Measurements from ENCODE around the gene RB1.
"Not testable (repeated sequence)": the region's sequence is repeated elsewhere in the genome, so short reads cannot be mapped to it uniquely, and the experiment has no call there.

The RB1 gene

GRCh38 chr13:48299591-48299990 is 4.0 kb upstream of the RB1 start:
- DNase-seq: no peak

- DNase-seq: peak; percentile 37
Observed at GRCh38 chr13:48302871-48303358, 636 bp upstream of the RB1 start.

- DNase-seq: peak; percentile 66
Observed at GRCh38 chr13:48304143-48304876, 759 bp downstream of the RB1 start.

- no peak for DNase-seq
Observed at GRCh38 chr13:48311223-48311622, 7.7 kb downstream of the RB1 start.

GRCh38 chr13:48315969-48316650 is 12.6 kb downstream of the RB1 start:
- DNase-seq: no peak

GRCh38 chr13:48316826-48317510 is 13.4 kb downstream of the RB1 start:
- no peak for DNase-seq

GRCh38 chr13:48317511-48318376 is 14.2 kb downstream of the RB1 start:
- no peak for DNase-seq

- no peak for DNase-seq
Observed at GRCh38 chr13:48318377-48318811, 14.8 kb downstream of the RB1 start.

- no peak for DNase-seq
Observed at GRCh38 chr13:48318821-48319511, 15.4 kb downstream of the RB1 start.

- DNase-seq: no peak
Observed at GRCh38 chr13:48319531-48320398, 16.2 kb downstream of the RB1 start.

- DNase-seq: no peak
Observed at GRCh38 chr13:48320399-48320790, 16.8 kb downstream of the RB1 start.

- DNase-seq: no peak
Observed at GRCh38 chr13:48320891-48321510, 17.4 kb downstream of the RB1 start.

GRCh38 chr13:48322294-48322693 is 18.7 kb downstream of the RB1 start:
- no peak for DNase-seq

- DNase-seq: no peak
Observed at GRCh38 chr13:48333976-48334375, 30.4 kb downstream of the RB1 start.

GRCh38 chr13:48334534-48335127 is 31.1 kb downstream of the RB1 start:
- peak; percentile 52 for DNase-seq

GRCh38 chr13:48339198-48339597 is 35.6 kb downstream of the RB1 start:
- not testable (repeated sequence) for DNase-seq

GRCh38 chr13:48344264-48344663 is 40.7 kb downstream of the RB1 start:
- DNase-seq: no peak

- no peak for DNase-seq
Observed at GRCh38 chr13:48346583-48346982, 43.0 kb downstream of the RB1 start.

GRCh38 chr13:48349525-48349924 is 46.0 kb downstream of the RB1 start:
- DNase-seq: no peak

- no peak for DNase-seq
Observed at GRCh38 chr13:48353590-48353989, 50.0 kb downstream of the RB1 start.
